ENCODE results near the gene SNX5.

Gene SNX5

GRCh38 chr20:17938871-17939619 is 29.5 kb downstream of the SNX5 start:
- DNase-seq: peak; percentile 77

DNA sequence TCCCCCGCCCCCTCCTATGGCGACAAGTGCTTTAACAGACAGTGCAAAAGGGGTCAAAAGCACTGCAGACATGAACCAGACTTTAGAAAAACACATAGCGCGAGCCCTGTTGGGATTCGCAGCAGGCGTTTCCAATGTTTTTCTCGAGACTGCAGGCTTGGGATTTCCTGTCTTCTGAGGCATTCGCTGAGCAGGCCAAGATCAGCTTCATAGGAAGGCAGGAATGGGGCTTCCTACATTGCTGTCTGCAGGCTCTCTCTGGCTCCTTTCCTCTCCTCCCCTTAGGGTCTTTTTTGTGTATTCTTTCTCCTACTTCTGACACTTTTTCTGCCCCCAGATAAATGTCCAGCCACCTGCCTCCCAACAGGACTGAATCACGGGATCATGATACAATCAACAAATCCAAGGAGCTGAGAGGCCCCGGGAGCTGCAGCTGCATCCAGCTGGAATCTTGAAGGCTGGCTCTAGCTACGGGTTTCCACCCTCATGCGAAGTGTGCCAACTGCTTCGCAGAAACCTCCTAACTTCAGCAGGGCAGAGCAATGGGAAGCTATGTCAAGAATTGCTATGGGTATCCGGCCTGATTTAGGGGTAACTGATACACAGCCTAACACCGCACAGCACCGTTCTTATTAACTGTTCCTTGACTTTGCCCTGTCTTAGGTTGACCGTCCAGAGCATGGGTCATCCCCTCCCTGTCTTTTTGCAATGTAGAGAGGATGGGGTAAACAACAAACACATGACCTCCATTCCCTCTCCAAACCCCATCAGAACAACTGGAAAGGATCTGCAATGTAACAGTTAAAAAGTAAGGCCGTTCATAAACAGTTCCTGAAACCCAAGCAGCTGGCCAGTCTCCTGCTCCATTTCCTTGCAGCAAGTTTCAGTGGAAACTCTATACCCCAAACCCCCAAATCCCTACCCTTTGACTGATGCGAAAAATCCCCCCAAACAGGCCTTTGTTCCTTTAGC is 31.5 kb downstream of the SNX5 start:
- DNase-seq: no peak

- DNase-seq: no peak
Observed at GRCh38 chr20:17936286-17936760, 32.3 kb downstream of the SNX5 start.

GRCh38 chr20:17935761-17936160 is 32.8 kb downstream of the SNX5 start:
- DNase-seq: no peak

GRCh38 chr20:17935186-17935585 is 33.4 kb downstream of the SNX5 start:
- DNase-seq: no peak

DNA sequence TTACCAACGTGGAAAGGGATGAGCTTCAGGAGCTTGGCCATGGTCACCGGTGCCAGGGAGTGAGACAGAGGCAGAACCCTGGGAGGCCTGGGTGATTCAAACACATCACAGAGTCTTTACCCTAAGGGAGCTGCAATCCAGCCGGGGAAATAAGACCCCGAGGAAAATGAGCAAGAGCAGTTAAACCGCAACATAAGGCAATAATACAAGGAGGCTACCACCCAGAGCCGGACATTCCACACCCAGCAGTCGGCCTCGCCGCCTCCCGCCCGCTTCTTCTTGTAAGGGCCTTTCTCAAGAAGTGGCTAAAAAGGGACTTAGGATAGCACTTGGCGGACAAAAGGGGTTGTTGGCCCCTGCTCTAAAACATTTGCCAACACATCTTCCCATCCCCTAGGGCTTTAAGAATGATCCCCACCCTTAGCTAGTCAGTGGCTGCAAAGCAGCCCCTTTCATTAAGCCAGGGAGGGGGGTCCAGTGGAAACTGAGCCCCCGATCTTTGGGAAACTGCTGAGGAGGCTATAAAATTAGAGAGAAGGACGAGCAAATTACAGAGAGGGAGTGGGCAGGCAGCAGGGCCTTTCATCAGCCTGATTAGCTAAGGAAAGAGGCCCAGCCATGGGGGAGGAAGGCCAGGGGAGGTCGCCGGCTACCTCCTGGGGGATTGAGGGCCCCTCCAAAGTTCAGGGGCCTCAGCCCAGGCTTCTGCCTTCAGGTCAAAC is 34.3 kb downstream of the SNX5 start:
- no peak for DNase-seq

DNA sequence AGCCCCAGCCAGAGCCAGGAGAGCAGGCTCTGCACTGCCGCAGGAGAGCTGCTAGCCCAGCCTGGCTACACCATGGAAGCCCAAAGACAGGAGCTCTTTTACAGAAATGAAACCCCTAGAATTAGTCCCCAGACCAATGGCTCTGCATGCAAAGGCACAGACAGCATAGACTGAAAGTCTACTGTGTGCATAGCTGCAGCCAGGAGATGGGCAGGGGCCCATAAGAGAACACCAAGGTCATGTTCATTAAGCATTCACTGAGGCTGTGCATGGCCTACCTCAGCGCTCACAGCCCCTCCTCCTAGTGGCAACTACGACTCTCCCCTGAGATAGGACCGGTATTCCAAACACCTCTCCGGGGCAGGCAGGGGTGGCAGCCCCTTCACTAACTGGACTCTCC is 34.9 kb downstream of the SNX5 start:
- DNase-seq: no peak

DNA sequence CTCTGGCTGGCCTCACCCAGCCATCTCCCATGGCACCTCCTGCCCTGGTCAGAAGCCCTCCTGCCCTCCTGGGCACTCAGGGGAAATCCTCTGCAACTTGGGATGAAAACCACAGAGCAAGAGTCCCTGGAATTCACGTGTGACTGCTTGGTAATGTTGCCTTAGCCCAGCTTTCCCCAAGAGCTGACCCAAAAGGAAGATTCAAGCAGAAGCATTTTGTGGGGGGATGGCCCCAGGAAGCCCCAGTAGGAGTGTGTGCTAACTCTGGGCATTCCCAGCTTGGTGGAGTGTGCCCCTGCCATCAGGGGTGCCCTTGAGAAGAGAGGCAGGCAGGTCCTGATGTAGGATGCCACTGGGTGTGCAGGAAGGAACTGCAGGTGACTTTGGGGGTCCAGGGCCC is 35.5 kb downstream of the SNX5 start:
- DNase-seq: no peak

DNA sequence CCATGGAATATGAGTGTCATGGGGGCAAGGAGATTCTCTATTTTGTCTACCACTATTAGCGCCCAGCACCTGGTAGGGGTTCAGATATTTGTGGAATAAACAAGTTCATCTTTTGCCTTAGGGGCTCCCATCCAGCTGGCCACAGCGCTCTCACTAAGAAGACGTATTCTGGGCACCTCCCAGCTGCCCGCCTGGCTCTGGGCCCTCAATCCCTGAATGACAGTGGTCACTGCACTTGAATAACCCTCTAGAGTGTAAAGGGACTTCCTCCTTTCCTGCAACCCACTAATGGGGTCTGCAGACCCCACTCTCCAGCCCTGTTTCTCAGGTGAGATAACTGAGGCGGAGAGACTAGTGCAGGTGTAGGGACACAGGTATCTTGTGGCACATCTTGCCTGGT is 36.2 kb downstream of the SNX5 start:
- DNase-seq: no peak

GRCh38 chr20:17931513-17931912 is 37.1 kb downstream of the SNX5 start:
- DNase-seq: no peak

DNA sequence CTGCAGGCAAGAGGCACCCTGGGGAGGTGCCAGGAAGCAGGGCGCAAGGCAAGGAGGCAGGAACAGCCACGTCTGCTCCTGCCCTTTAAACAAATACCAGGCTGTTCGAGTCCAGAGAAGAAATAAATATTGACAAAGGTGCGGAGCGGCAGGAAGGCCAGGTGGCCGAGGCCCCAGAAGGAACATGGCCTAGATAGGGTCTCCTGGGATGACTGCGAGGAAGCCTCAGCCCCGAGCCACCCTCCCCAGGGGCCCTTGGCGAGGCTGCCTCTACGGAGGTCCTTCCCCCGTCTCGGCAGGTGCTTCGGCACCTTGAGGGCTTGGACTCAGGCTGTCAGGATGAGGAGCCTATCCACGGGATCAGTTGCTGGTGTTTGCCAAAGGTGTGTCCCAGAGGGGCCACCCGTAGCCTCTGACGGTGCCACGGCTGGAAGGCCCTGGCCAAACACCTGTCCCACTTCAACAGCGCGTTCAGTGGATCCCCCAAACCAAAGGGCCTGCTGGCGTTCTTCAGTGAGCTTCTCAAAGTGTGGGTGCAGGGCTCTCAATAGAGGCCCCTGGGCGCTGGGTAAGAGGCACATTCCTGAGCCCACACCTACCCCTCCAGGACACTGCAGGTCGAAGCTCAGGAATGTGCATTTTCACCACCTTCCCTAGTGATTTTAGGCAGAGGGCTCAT is 39.8 kb downstream of the SNX5 start:
- no peak for DNase-seq

GRCh38 chr20:17928211-17928611 is 40.4 kb downstream of the SNX5 start:
- no peak for DNase-seq

- DNase-seq: no peak
Observed at GRCh38 chr20:17925940-17926300, 42.7 kb downstream of the SNX5 start.

DNA sequence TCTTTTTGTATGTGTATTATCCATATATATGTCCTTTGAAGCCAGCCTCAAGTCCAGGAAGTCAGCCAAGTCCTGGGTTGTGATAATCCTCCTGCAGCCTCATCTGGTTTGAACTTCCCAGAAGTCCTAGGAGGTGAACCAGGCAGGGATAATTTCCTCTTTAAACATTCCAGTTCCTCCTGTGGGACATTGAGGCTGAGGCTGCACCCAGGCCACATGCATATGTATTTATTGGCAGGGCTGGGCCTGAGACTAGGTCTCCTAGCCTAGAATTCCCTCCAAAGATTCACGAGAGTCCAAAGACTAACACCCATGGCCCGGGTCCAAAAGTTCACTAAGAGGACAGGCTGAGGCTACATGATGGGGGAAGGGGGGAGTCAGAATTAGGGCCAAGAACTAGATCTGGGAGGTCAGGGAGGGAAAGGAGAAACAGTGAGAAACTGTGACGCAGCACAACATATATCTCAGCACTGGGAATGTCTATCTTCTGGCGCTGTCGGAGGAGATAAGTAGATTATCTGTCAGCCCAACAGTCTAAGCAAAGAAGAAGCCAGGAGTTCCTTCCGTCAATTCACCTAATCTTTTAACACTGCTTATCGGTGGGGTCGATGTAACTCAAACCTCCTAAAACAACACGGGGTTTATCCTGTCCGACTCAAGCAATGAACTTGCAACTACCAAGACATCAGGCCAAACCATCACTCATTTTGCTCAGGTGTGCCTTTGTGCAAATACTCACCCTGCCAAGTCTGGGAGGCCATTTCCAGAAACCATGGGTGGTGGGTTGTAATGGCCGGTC is 43.3 kb downstream of the SNX5 start:
- DNase-seq: no peak

GRCh38 chr20:17921774-17922173 is 46.8 kb downstream of the SNX5 start:
- no peak for DNase-seq

DNA sequence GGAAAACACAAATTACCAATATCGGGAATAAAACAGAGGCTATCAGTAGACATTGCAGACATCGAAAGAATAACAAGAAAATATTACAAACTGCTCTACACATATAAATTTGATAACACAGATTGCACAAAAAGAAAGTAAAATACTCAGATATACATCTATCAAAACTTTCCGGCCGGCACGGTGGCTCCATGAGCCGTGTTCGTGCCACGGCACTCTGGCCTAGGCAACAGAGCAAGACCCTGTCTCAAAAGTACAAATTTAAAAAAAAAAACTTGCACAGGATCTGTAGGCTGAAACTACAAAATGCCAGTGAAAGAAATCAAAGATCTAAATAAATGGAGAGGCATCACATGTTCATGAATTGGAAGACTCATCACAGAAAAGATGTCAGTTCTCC is 49.4 kb downstream of the SNX5 start:
- DNase-seq: no peak

DNA sequence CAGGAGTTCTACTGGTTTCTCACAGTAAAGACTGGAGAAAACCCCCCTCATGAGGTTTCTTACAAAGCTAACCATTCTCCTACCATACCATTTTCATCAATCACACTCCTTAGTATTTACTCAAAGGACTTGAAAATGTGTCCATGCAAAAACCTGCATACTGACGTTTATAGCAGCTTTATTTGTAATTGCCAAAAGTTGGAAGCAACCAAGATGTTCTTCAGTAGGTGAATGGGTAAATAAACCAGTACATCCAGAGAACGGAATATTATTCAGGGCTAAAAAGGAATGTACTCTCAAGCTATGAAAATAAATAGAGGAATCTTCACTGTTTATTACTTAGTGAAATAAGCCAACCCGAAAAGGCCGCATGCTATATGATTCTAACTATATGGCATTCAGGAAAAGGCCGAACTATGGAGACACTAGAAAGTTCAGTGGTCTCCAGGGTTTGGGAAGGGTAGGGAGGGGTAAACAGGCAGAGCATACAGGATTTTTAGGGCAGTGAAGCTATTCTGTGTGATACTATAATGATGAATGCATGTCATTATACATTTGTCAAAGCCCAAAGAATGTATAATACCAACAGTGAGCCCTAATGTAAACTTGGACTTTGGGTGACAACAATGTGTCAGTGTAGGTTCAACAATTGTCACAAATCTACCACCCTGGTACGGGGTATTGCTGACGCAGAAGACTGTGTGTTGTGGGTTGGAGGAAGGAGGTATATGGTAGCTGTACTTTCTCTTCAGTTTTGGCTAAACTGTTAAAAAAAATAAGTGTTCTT is 50.6 kb downstream of the SNX5 start:
- no peak for DNase-seq

- no peak for DNase-seq
Observed at GRCh38 chr20:17916433-17916891, 52.1 kb downstream of the SNX5 start.

GRCh38 chr20:17914957-17915356 is 53.6 kb downstream of the SNX5 start:
- no peak for DNase-seq

DNA sequence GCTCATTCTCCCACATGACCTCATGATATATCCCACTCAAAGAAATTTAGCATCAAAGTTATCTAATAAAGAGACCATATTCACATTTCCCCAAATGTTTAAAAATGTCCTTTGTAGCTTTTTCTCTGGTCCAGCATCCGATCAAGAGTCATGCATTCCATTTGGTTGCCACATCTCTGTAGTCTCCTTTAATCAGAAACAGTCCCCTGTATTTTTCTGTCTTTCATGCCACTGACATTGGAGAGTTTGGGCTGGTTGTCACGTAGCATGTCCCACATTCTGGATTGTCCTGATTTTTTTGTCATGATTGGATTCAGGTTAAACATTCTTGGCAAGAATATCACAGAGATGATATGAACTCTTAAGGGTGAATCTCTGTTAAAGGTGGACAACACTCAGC is 55.7 kb downstream of the SNX5 start:
- DNase-seq: no peak

- no peak for DNase-seq
Observed at GRCh38 chr20:17911927-17912326, 56.7 kb downstream of the SNX5 start.
